ENCODE data around the gene SOX30. TPM values are rescaled to one million over a fixed set of nuclear protein-coding genes. Genes with fewer than 3 reads are reported as not detected.
"Not testable (repeated sequence)": the region's sequence is repeated elsewhere in the genome, so short reads cannot be mapped to it uniquely, and the experiment has no call there.

The SOX30 gene
- 0.12 and 0.22 TPM in 2 replicates for total RNA-seq (2014; rRNA removed; shearing (Covaris generic))

DNA sequence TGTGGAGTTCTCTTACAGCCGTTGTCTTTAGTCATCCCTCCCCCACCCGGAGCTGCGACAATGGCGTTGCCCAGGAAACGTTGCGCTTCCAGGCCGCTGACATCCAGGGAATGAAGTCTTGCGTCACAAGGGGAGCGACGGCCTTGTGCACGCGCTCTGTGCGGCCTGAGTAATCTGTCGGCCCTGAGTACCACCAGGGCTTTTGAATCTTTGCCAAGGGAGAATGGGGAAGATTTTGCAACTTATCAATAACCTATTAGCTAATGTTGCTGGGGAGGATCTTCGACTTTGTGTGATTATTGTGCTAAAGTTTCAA is at the start of gene SOX30:
Gene SOX30 (minus strand): TSS at position 62 of the 316 bp plus-strand sequence. CDS start 360 bp downstream, outside the sequence.
- DNase-seq (ENCODE audit: low read depth), result no peak

GRCh38 chr5:157698674-157699073 is 46.4 kb upstream of the SOX30 start:
- not testable (repeated sequence) for DNase-seq (ENCODE audit: low read depth)

DNA sequence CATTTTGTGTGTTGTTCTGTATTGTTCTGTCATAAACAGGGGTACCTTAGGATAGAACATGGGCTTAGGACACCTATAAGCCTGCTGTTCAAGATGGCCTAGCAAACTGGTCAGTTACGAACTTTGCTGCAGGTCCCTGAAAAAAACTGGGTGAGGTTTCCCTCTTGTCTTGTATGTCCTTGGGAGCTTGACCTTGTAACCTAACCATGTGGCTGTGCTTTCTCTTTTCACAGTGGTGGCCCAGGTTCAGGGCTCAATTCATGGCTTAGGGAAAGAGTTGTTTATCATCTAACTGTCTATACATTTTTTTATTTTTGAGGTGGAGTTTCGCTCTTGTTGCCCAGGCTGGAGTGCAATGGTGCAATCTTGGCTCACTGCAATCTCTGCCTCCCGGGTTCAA is 43.9 kb upstream of the SOX30 start:
- DNase-seq (ENCODE audit: low read depth), result not testable (repeated sequence)

- DNase-seq (ENCODE audit: low read depth), result not testable (repeated sequence)
These were observed 41.6 kb upstream of the SOX30 start for GRCh38 chr5:157693816-157694215.

DNA sequence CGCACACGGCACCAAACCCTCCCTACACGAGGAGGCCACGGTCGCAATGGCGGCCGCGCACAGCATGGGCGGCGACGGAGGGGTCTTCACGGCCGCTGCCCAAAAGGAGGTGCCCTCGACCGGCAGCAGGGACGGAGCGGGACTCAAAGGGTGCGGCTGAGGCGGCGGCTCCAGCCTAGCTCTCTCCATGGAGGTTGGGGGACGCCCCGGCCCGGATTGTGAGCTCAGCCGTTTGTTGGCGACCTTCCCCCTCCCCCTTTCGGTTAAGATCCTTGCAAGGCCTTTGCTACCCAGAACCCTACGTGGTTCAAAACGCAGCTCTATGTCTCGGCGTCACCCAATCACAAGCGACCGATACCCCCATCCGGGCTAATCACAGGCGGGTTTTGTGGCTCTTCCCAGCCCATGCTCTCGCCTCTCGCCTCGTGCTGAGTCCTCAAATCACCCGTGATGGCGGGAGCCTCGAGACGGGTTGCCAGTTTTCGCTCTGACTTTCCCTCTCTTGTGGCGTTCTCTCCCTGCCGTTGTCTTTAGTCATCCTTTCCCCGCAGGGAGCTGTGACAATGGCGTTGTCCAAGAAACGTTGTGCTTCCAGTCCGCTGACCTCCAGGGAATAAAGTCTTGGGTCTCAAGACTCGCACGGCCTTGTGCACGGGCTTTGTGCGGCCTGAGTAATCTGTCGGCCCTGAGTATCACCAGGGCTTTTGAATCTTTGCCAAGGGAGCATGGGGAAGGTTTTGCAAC is 38.6 kb upstream of the SOX30 start:
- no peak for DNase-seq (ENCODE audit: low read depth)

DNA sequence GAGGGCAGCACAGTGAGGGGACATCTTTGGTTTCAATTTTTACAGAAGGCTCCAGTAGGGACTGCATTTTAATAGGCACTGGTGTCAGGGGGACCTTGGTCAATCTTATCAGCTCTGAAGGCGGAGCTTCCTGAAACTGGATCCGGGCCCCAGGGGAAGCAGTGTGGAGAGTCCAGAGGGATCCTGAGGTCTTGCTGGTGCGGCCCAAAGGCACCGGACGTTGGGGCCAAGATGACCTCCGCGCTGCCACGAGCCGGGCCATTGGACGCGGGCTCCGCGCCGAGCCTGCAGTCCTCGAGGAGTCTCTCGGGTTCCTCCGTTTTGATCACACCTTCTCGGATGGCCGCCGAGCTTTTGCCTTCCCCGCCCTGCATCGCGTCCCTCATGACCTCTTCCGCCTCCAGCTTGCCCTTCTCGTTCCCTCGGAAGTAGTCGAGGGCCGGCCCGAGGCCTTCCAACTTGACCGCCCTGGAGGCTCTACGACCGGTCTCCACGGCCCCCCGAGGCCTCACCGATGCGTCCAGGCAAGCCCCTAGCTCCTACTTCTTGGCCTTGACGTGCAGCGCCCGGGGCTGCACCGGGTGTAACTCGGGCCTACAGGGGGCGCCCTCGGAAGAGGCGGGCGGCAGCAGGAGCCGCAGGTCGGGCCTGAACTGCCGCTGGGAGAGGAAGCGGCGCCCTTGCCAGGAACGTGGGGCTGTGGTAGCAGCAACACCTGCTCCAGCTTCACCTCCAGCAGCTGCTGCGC is 37.9 kb upstream of the SOX30 start:
- no peak for DNase-seq (ENCODE audit: low read depth)

GRCh38 chr5:157687198-157687554 is 34.9 kb upstream of the SOX30 start:
- no peak for DNase-seq (ENCODE audit: low read depth)

- DNase-seq (ENCODE audit: low read depth), result not testable (repeated sequence)
These were observed 34.3 kb upstream of the SOX30 start for GRCh38 chr5:157686276-157687197.

GRCh38 chr5:157682257-157682656 is 30.0 kb upstream of the SOX30 start:
- no peak for DNase-seq (ENCODE audit: low read depth)

- no peak for DNase-seq (ENCODE audit: low read depth)
These were observed 28.8 kb upstream of the SOX30 start for GRCh38 chr5:157681048-157681447.

- DNase-seq (ENCODE audit: low read depth), result no peak
These were observed 28.0 kb upstream of the SOX30 start for GRCh38 chr5:157680239-157680638.

GRCh38 chr5:157679801-157680200 is 27.6 kb upstream of the SOX30 start:
- no peak for DNase-seq (ENCODE audit: low read depth)

GRCh38 chr5:157677931-157678330 is 25.7 kb upstream of the SOX30 start:
- no peak for DNase-seq (ENCODE audit: low read depth)

- DNase-seq (ENCODE audit: low read depth), result not testable (repeated sequence)
These were observed 22.1 kb upstream of the SOX30 start for GRCh38 chr5:157674351-157674750.

DNA sequence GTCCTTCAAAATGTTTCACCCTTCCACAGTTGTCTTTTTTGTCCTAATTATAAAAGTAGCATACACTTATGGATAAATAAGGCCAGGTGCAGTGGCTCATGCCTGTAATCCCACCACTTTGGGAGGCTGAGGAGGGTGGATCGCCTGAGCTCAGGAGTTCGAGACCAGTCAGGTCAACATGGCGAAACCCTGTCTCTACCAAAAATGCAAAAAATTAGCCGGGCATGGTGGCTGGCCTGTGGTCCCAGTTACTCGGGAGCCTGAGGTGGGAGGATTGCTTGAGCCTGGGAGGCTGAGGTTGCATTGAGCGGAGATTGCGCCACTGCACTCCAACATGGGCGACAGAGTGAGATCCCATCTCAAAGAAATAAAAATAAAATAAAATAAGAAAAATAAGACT is 20.7 kb upstream of the SOX30 start:
- DNase-seq (ENCODE audit: low read depth), result no peak

- DNase-seq (ENCODE audit: low read depth), result no peak
These were observed 19.5 kb upstream of the SOX30 start for GRCh38 chr5:157671592-157672330.

DNA sequence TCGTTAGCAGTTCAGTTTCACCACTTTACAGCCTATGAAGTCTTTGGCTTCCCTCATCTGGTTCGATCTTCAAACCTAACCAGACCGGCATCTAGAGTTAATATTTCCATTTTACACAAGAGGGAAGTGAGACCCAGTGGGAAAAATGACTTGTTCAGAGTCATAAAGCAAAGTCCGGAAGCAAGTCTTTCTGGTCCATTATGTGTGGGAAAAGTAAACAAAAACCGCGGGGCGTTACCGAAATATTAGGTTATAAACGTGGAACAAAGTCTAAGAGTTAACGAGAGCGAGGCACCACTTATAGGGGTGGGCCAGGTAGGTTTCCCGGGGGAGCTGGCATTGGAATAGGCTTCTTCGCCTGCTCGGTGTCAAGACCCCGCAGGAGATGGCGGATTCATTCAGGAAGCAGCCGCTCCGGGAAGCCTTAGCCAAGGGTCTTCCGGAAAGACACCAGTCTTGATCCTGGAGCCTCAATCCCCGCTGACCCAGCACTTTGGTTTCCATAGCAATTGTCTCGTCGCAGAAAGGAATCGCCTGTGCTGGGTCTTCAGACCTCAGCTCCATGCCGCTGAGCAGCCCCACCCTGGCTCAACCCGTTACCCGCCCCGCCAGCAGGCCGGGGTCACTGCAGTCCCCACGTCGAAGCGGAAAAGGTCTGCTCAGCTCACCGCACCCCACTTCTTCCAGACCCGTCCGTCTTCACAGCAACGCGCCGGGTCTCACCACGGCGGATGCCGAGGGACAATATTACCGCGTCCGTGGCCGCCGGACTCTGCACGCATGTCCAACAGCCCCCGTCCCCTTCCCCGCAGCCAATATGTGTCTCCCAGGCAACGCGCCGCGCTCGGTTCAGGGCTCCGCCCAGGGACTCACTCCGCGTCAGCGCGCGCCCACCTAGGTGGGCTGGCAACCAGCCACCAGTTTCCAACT is 18.7 kb upstream of the SOX30 start, which contains the start of gene C5orf52:
Gene C5orf52 (plus strand): TSS at position 872 of the 930 bp plus-strand sequence. CDS start 82 bp downstream, outside the sequence.
- DNase-seq (ENCODE audit: low read depth), result peak; percentile 33

GRCh38 chr5:157669701-157670097 is 17.5 kb upstream of the SOX30 start:
- no peak for DNase-seq (ENCODE audit: low read depth)

GRCh38 chr5:157668356-157668755 is 16.1 kb upstream of the SOX30 start:
- no peak for DNase-seq (ENCODE audit: low read depth)

GRCh38 chr5:157665467-157666070 is 13.3 kb upstream of the SOX30 start:
- DNase-seq (ENCODE audit: low read depth), result peak; percentile 86

Data from M059J (cell line).